ENCODE measurements around the gene CEP68. TPM values are rescaled to one million over a fixed set of nuclear protein-coding genes. Genes with fewer than 3 reads are reported as not detected.
"Not testable (repeated sequence)": the region's sequence is repeated elsewhere in the genome, so short reads cannot be mapped to it uniquely, and the experiment has no call there.

CEP68 gene
- total RNA-seq, 2 experiments from 2014 or later = 6.0 to 7.3 TPM

DNA sequence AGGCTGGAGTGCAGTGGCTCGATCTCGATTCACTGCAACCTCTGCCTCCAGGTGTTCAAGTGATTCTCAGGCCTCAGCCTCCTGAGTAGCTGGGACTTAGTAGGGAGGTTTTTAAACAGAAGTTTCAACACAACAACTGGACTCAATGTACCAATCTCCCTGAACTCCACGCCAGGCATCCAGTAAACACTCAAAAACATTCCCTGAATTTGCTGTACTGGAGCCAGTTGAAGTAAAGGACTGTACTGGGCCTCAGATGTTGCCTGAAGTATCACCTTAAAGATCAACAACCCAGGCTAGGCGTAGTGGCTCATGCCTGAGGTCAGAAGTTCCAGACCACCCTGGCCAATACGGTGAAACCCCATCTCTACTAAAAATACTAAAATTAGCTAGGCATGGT lies 51.3 kb downstream of the CEP68 start:
- H3K4me1 Mint-ChIP-seq (ENCODE audit: low read depth) = peaks cover 30% of the 10 kb centered on the region
- H3K4me3 Mint-ChIP-seq = no peak overlapping the region
- no peaks in the 10 kb centered on the region for H3K27me3 Mint-ChIP-seq (ENCODE audit: low read depth)
- H3K9me3 Mint-ChIP-seq = no peaks in the 10 kb centered on the region
- H3K27ac Mint-ChIP-seq = no peak overlapping the region
- intact Hi-C loops (cut with micrococcal nuclease) = no loop called here
- CTCF ChIA-PET = interaction anchor here (0.7 kb wide), 1 partner anchor 616 kb away, joined by 4 read pairs; no protein-coding TSS in a partner anchor
- no peak for DNase-seq
- H3K36me3 Mint-ChIP-seq (ENCODE audit: low read depth) = peaks cover 17% of the 10 kb centered on the region

DNA sequence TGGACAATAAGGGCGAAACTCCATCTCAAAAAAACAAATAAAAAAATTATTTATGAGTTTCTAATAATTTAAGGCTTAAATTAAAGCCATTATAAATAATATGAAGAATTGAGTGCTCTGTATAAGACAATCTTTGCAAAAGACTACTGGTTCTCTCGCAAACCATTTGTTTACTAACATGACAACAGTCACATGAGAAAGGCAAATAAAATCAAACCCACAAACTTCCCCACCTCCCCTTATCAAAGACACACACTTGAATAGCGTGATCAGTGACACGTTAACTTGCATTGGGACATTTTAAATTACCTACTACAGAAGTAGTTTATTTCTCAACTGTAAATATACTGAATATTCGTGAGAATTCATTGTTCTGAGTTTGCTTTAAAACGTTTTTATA lies 52.6 kb downstream of the CEP68 start:
- Mint-ChIP-seq H3K36me3 (ENCODE audit: low read depth) (peaks cover 17% of the 10 kb centered on the region), H3K4me3 (no peak overlapping the region), H3K4me1 (ENCODE audit: low read depth) (peaks cover 39% of the 10 kb centered on the region), H3K9me3 (no peaks in the 10 kb centered on the region), H3K27me3 (ENCODE audit: low read depth) (no peaks in the 10 kb centered on the region), H3K27ac (no peak overlapping the region)
- intact Hi-C loops (cut with micrococcal nuclease) = no loop called here
- CTCF ChIA-PET = no interaction called here
- DNase-seq = no peak

DNA sequence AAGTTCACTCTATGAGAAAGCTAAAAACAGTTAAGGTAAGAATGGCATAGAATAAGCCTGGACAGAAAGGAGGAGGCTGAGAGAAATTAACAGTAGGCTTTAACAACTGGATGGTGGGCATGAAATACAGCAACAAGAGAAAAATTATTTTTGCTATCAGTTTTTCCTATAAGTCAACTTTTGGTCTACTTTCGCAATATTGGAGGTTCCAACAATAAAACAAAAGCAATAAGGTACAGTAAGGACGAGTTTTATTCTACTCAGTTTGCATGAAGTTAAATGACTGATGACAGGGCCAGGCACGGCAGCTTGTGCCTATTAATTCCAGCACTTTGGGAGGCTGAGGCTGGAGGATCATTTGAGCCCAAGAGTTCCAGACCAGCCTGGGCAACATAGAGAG lies 56.4 kb downstream of the CEP68 start:
- no peak overlapping the region for H3K4me3 Mint-ChIP-seq
- no peak for DNase-seq
- H3K27me3 Mint-ChIP-seq (ENCODE audit: low read depth) = no peaks in the 10 kb centered on the region
- CTCF ChIA-PET = interaction anchor here (0.5 kb wide), 1 partner anchor 492 kb away, joined by 5 read pairs; no protein-coding TSS in a partner anchor
- H3K4me1 Mint-ChIP-seq (ENCODE audit: low read depth) = peaks cover 45% of the 10 kb centered on the region
- H3K9me3 Mint-ChIP-seq = no peaks in the 10 kb centered on the region
- intact Hi-C loops (cut with micrococcal nuclease) = loop anchor here (2.0 kb wide), 1 partner anchor 16 kb away; no protein-coding TSS in a partner anchor
- H3K27ac Mint-ChIP-seq = no peak overlapping the region
- H3K36me3 Mint-ChIP-seq (ENCODE audit: low read depth) = peaks cover 10% of the 10 kb centered on the region

DNA sequence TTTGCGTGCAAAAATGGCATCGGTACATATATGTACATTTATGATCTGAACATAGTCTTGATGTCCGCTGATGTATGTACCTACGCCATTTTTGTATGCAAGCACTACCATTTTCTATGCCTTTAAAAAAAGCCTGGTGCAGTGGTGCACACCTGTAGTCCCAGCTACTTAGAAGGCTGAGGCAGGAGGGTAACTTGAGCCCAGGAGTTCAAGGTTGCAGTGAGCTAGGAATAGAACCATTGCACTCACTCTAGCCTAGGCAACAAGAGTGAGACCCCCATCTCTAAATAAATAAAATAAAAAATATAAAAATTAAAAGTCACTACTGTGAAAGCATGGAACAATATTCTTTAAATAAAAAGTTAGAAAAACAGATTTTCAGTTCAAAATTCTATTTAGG lies 57.0 kb downstream of the CEP68 start:
- no peaks in the 10 kb centered on the region for H3K9me3 Mint-ChIP-seq
- no peak for DNase-seq
- no peaks in the 10 kb centered on the region for H3K27me3 Mint-ChIP-seq (ENCODE audit: low read depth)
- no peak overlapping the region for H3K4me3 Mint-ChIP-seq
- intact Hi-C loops (cut with micrococcal nuclease) = loop anchor here (2.0 kb wide), 1 partner anchor 16 kb away; no protein-coding TSS in a partner anchor
- H3K36me3 Mint-ChIP-seq (ENCODE audit: low read depth) = peaks cover 10% of the 10 kb centered on the region
- CTCF ChIA-PET = interaction anchor here (0.5 kb wide), 1 partner anchor 492 kb away, joined by 5 read pairs; no protein-coding TSS in a partner anchor
- peaks cover 45% of the 10 kb centered on the region for H3K4me1 Mint-ChIP-seq (ENCODE audit: low read depth)
- H3K27ac Mint-ChIP-seq = no peak overlapping the region

DNA sequence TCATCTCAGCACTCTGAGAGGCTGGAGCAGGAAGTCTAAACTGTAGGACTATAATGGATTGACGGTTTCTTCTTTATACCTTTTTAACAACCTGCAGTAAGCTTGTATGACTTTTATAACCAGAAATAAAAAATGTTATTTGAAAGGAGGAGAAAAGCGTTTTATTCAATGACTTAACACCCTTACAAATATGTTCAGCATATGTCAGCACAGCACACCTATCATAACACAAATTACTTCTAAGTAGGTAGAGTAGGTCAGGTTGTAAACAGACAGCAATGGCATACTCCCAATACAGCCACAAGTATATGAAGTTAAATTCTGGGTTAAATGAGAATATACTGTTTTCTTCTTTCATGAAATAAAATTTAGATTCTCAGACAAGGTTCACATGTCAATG lies 57.6 kb downstream of the CEP68 start:
- intact Hi-C loops (cut with micrococcal nuclease) = loop anchor here (2.0 kb wide), 1 partner anchor 15 kb away; no protein-coding TSS in a partner anchor
- H3K9me3 Mint-ChIP-seq = no peaks in the 10 kb centered on the region
- H3K4me3 Mint-ChIP-seq = no peak overlapping the region
- H3K36me3 Mint-ChIP-seq (ENCODE audit: low read depth) = peaks cover 10% of the 10 kb centered on the region
- H3K4me1 Mint-ChIP-seq (ENCODE audit: low read depth) = peaks cover 45% of the 10 kb centered on the region
- H3K27ac Mint-ChIP-seq = no peak overlapping the region
- CTCF ChIA-PET = interaction anchor here (0.6 to 0.8 kb wide), 2 partner anchors 8 to 60 kb away, joined by 3 read pairs; no protein-coding TSS in a partner anchor
- no peaks in the 10 kb centered on the region for H3K27me3 Mint-ChIP-seq (ENCODE audit: low read depth)
- DNase-seq = no peak

DNA sequence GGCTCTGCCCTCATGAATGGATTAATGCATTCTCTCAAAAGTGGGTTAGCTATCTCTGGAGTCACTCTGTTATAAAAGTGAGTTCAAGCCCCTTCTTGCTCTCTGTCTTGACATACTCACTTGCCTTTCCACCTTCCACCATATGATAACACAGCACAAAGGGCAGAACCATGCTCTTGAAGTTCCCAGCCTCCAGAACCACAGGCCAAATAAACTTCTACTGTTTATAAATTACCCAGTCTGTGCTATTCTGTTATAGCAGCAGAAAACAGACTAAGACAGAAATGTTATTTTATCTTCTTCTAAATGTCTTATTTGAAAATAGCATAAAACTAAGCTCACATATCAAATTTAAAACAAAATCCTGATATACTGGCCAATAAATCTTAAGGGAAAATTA lies 58.7 kb downstream of the CEP68 start:
- H3K27ac Mint-ChIP-seq = no peak overlapping the region
- H3K36me3 Mint-ChIP-seq (ENCODE audit: low read depth) = peaks cover 6% of the 10 kb centered on the region
- H3K4me3 Mint-ChIP-seq = no peak overlapping the region
- DNase-seq = no peak
- H3K9me3 Mint-ChIP-seq = no peaks in the 10 kb centered on the region
- H3K27me3 Mint-ChIP-seq (ENCODE audit: low read depth) = no peaks in the 10 kb centered on the region
- peaks cover 47% of the 10 kb centered on the region for H3K4me1 Mint-ChIP-seq (ENCODE audit: low read depth)
- CTCF ChIA-PET = interaction anchor here (1.2 kb wide), 1 partner anchor 50 kb away, joined by 4 read pairs; no protein-coding TSS in a partner anchor
- intact Hi-C loops (cut with micrococcal nuclease) = no loop called here

DNA sequence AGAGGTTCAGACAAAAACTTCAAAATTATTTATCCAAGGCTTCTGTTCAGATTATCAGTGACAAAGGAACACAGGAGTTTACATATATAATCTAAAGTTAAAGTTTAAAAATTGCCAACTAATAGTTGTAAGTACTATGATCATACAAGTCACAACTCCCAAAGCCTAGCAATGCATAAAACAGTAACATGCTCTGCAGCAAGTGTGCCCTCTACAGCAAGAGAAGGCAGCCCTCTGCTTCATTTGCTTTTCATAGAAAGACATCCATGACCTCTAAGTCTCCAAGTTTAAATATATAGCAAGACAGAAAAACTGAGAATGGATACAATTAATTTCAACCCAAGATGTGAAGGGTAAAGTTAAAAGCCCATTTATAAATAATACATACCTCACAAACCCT lies 60.4 kb downstream of the CEP68 start:
- CTCF ChIA-PET = no interaction called here
- no peak for DNase-seq
- intact Hi-C loops (cut with micrococcal nuclease) = no loop called here
- Mint-ChIP-seq H3K27me3 (ENCODE audit: low read depth) (no peaks in the 10 kb centered on the region), H3K9me3 (no peaks in the 10 kb centered on the region), H3K36me3 (ENCODE audit: low read depth) (no peaks in the 10 kb centered on the region), H3K27ac (no peak overlapping the region), H3K4me1 (ENCODE audit: low read depth) (peaks cover 55% of the 10 kb centered on the region), H3K4me3 (no peak overlapping the region)

DNA sequence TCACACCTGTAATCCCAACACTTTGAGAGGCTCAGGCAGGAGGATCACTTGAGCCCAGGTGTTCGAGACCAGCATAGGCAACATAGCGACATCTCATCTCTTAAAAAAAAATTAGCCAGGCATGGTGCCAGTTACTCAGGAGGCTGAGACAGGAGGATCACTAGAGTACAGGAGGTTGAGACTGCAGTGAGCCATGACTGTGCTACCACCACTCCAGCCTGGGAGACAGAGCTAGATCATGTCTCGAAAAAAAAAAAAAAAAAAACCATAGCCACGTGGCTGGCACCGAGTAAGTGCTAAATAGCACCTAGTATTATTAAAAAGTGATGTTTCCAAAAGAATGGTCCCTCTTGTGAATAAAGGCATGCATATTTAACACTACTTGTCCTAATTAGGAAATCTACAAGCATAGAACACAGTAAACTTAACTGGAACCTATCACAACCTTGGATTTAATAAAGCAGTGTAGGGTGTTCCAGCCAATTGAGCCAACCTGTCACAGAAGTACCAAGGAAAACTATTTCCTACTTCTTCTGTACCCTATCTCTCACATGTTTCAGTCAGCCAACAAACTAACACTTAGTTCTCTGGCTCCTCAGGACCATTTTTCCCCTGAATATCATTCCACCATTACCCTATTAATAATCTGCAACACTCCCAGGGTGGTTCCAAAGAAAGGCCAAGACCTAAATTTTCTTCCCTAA lies 64.9 kb downstream of the CEP68 start:
- Mint-ChIP-seq H3K4me1 (ENCODE audit: low read depth) (peaks cover 62% of the 10 kb centered on the region), H3K27me3 (ENCODE audit: low read depth) (no peaks in the 10 kb centered on the region), H3K36me3 (ENCODE audit: low read depth) (no peaks in the 10 kb centered on the region), H3K9me3 (no peaks in the 10 kb centered on the region), H3K27ac (no peak overlapping the region), H3K4me3 (no peak overlapping the region)
- intact Hi-C loops (cut with micrococcal nuclease) = no loop called here
- CTCF ChIA-PET = no interaction called here
- no peak for DNase-seq

DNA sequence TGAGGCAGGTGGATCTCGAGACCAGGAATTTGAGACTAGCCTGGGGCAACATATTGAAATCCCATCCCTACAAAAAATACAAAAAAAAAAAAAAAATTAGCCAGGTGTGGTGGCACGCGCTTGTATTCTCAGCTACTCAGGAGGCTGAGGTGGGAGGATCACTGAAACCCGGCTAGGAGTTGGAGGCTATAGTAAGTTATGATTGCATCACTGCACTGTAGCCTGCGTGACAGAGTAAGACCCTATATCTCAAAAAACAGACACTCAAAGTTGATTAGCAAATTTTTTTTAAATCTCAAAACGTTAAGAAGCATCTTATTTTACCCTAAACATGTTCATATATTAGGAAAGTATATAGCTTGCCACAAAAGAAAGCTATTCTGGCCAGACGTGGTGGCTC lies 66.1 kb downstream of the CEP68 start:
- intact Hi-C loops (cut with micrococcal nuclease) = no loop called here
- Mint-ChIP-seq H3K27me3 (ENCODE audit: low read depth) (no peaks in the 10 kb centered on the region), H3K4me1 (ENCODE audit: low read depth) (peaks cover 64% of the 10 kb centered on the region), H3K9me3 (no peaks in the 10 kb centered on the region), H3K36me3 (ENCODE audit: low read depth) (no peaks in the 10 kb centered on the region), H3K27ac (no peak overlapping the region), H3K4me3 (no peak overlapping the region)
- DNase-seq = no peak
- CTCF ChIA-PET = interaction anchor here (0.7 kb wide), 2 partner anchors 8 to 49 kb away, joined by 3 to 5 read pairs; no protein-coding TSS in a partner anchor

DNA sequence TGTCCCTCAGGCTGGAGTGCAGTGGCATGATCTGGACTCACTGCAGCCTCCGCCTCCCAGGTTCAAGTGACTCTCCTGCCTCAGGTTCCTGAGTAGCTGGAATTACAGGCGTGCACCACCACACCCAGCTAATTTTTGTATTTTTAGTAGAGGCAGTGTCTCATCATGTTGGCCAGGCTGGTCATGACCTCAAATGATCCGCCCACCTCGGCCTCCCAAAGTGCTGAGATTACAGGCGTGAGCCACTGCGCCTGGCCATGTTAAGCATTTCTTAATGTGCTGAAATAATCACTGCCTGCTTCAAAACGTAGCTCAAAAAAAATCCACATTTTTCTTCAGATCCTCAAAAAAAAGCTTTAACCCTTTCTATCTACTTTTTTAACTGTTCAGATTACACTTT lies 69.2 kb downstream of the CEP68 start:
- peaks cover 62% of the 10 kb centered on the region for H3K4me1 Mint-ChIP-seq (ENCODE audit: low read depth)
- intact Hi-C loops (cut with micrococcal nuclease) = loop anchor here (5.0 kb wide), 1 partner anchor 1283 kb away; the partner anchor contains the start of gene UGP2
- H3K4me3 Mint-ChIP-seq; H3K27me3 Mint-ChIP-seq (ENCODE audit: low read depth); H3K36me3 Mint-ChIP-seq (ENCODE audit: low read depth); H3K9me3 Mint-ChIP-seq; DNase-seq; H3K27ac Mint-ChIP-seq: not testable (repeated sequence)
- CTCF ChIA-PET = interaction anchor here (0.5 to 0.6 kb wide), 2 partner anchors 40 to 96 kb away, joined by 3 to 6 read pairs; no protein-coding TSS in a partner anchor

DNA sequence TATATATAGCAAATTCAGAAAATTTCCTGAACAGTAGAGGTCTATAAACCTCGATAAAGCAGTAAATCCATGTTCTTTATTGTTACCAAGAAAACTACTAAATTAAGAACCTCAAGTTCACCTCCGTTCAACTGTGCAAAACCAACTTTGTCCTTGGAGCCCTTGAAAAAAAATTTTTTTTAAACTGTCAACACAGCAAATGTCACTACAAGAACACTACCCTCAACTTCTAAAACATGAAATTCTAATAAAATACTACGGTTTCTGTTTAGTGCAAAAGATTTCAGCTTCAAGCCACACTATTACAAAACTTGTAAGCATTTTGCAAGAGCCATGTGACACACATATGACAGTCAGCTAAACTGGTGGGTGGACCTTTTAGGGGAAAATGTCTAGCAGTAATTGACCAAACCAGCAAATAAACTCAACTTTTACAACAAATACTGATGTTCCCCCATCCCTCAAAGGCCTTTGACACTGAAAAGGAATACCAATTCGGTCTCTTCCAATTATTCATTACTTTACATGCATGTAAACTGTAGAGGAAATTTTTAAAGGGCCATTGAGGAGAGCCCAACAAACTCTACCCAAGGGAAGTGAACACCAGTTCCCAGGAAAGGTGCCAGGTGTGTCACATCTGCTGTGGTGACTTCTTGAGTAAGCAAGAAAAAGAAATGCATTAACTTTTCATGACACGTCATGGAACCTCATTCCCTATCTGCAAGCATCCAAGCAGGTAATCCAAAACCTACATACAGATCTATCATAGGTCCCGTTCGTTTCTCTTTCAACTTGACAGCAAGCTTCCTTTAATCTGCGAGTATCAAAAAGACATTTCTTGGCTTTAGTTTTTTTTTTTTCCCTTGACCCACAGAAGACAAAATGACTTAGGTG lies 72.3 kb downstream of the CEP68 start:
- peaks cover 2% of the 10 kb centered on the region for H3K36me3 Mint-ChIP-seq (ENCODE audit: low read depth)

DNA sequence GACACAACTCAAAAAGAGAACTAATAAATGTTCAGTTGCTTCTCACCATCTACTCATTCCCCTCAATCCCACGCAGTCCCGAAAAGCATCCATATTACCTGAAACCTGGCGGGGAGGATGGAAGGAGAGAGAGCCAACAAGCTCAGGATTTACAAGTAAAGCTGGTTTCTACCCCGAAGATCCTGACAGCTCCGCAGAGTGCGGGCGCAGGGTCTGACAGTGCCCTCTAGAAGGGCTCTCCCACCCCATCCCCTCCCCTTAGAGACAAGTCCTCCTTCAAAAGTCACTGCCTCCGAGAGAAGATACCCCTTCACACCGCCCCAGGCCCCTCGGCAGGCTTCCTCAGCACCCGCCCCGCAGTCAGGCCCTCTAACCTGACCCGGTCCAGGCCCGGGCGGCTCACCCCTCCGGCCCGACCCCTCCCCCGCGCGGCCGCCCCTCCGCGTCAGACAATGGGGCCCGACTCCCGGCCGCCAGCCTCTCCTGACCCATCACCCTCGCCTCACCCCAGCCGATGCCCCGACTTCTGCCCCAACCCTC lies 73.1 kb downstream of the CEP68 start:
- H3K9me3 Mint-ChIP-seq = no peaks in the 10 kb centered on the region
- peak; percentile 36 for DNase-seq
- peak overlapping the region; percentile 95 for H3K4me3 Mint-ChIP-seq
- CTCF ChIA-PET = interaction anchor here (0.5 to 2.4 kb wide), 12 partner anchors 10 to 212 kb away, joined by 3 to 11 read pairs (median 4); no protein-coding TSS in a partner anchor
- H3K4me1 Mint-ChIP-seq (ENCODE audit: low read depth) = peaks cover 41% of the 10 kb centered on the region
- peaks cover 2% of the 10 kb centered on the region for H3K36me3 Mint-ChIP-seq (ENCODE audit: low read depth)
- H3K27ac Mint-ChIP-seq = peak overlapping the region; percentile 94
- H3K27me3 Mint-ChIP-seq (ENCODE audit: low read depth) = no peaks in the 10 kb centered on the region
- intact Hi-C loops (cut with micrococcal nuclease) = loop anchor here (2.0 to 5.0 kb wide), 2 partner anchors 17 to 1287 kb away; partner anchors contain the start of gene UGP2

More for the DNA sequence above, 72.3 kb downstream of the CEP68 start:
- peak; percentile 30 for DNase-seq
- Mint-ChIP-seq H3K9me3 (no peaks in the 10 kb centered on the region), H3K27ac (peak overlapping the region; percentile 94), H3K4me1 (ENCODE audit: low read depth) (peaks cover 45% of the 10 kb centered on the region), H3K27me3 (ENCODE audit: low read depth) (no peaks in the 10 kb centered on the region), H3K4me3 (peak overlapping the region; percentile 95)
- intact Hi-C loops (cut with micrococcal nuclease) = loop anchor here (2.0 to 5.0 kb wide), 2 partner anchors 16 to 1286 kb away; partner anchors contain the start of gene UGP2
- CTCF ChIA-PET = interaction anchor here (0.5 to 2.4 kb wide), 5 partner anchors 41 to 87 kb away, joined by 3 to 11 read pairs (median 3); no protein-coding TSS in a partner anchor
